AG04450 (cell line): ENCODE results near the gene AQP5. TPM values are rescaled to one million over a fixed set of nuclear protein-coding genes. Genes with fewer than 3 reads are reported as not detected.

Experiments used
- CTCF ChIA-PET: fragments of 300-600, 350-600 bp; formaldehyde crosslinking; extraction: SDS; loops from one replicate; lab custom pipeline; 2022; ENCODE audit warnings: antibody characterized with exemption, inconsistent platforms; lab: Charles Lee
- POLR2A ChIA-PET: fragments of 350-600 bp; formaldehyde crosslinking; extraction: SDS; loops from one replicate; lab custom pipeline; 2021; ENCODE audit warnings: antibody characterized with exemption, inconsistent platforms; lab: Yijun Ruan, JAX
- DNase-seq: peaks from one replicate; pipeline ENCODE4 v3.0.0-alpha.2; 2011; ENCODE audit warnings: low read depth, low spot score
- H3K27ac ChIP-seq: one replicate; pipeline ENCODE4 v1.5.1; 2012; ENCODE audit warnings: low read depth, low read length, control low read depth
- H3K27me3 ChIP-seq: one replicate; pipeline ENCODE4 v1.6.0; 2012; ENCODE audit warnings: low read length; ENCODE audit not compliant: control insufficient read depth, insufficient read depth
- H3K4me3 ChIP-seq: 2 replicates; pipeline ENCODE4 v1.5.1; 2011; ENCODE audit warnings: mild to moderate bottlenecking, low read depth, low read length, control low read depth
- H3K9me3 ChIP-seq: 2 replicates; pipeline ENCODE4 v1.5.1; 2012; ENCODE audit warnings: low read length; ENCODE audit not compliant: control insufficient read depth, insufficient read depth
- polyA plus RNA-seq: library from polyadenylated mRNA; depleted of rRNA; stranded (reverse); fragments of >200 nt; gene quantifications from 2 replicates; pipeline ENCODE4 v1.2.3, GENCODE V29; 2011
- TF ChIP-seq, protein P1 (sequence below): IDR thresholded peaks from 2 replicates; pipeline ENCODE4 v1.5.1; 2011; ENCODE audit warnings: low read depth, low read length, control low read depth, inconsistent platforms

Gene AQP5
- polyA plus RNA-seq, 1 experiment, result not detected

DNA sequence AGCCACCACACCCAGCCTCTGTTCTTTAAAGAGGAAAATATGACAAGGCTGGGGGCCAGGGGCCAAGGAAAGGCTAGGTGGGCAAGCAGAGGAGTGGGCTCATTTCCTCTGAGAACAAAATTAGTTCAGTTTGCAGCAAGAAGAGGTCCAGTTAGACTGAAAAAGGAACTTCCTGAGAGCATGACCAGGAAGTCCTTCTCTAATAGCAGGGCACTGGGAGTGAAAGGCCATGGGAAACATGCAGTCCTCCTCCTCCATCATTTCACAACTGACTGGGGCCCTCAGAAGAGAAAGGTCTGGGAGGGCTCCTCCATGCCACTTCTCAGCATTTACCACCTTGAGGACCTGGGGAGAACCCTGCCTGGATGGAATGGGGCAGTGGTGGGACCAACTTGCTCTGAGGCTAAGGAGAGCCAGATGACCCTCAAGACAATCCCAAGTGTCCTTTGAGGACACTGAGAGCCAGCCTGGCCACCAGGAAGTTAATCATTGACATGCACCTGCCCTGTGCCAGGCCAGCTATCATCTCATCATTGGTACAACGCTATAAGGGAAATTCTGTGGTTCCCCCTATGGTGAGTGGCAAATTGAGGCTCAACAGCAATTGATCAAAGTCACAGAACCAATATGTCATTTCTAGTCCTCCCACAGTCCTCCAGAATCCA, 9.1 kb upstream of the AQP5 start:
- CTCF ChIA-PET, result interaction anchor here (1.1 kb wide), 1 partner anchor 17 kb away, joined by 3 read pairs; no protein-coding TSS in a partner anchor
- Histone ChIP-seq H3K27ac (no peak overlapping the region), H3K27me3 (peaks cover 66% of the 10 kb centered on the region), H3K4me3 (no peak overlapping the region), H3K9me3 (peaks cover 3% of the 10 kb centered on the region; the same call in 1 of the 2 replicates)
- POLR2A ChIA-PET, result no interaction called here
- no peak for DNase-seq
- TF ChIP-seq, protein P1, sequence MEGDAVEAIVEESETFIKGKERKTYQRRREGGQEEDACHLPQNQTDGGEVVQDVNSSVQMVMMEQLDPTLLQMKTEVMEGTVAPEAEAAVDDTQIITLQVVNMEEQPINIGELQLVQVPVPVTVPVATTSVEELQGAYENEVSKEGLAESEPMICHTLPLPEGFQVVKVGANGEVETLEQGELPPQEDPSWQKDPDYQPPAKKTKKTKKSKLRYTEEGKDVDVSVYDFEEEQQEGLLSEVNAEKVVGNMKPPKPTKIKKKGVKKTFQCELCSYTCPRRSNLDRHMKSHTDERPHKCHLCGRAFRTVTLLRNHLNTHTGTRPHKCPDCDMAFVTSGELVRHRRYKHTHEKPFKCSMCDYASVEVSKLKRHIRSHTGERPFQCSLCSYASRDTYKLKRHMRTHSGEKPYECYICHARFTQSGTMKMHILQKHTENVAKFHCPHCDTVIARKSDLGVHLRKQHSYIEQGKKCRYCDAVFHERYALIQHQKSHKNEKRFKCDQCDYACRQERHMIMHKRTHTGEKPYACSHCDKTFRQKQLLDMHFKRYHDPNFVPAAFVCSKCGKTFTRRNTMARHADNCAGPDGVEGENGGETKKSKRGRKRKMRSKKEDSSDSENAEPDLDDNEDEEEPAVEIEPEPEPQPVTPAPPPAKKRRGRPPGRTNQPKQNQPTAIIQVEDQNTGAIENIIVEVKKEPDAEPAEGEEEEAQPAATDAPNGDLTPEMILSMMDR, result no peak

DNA sequence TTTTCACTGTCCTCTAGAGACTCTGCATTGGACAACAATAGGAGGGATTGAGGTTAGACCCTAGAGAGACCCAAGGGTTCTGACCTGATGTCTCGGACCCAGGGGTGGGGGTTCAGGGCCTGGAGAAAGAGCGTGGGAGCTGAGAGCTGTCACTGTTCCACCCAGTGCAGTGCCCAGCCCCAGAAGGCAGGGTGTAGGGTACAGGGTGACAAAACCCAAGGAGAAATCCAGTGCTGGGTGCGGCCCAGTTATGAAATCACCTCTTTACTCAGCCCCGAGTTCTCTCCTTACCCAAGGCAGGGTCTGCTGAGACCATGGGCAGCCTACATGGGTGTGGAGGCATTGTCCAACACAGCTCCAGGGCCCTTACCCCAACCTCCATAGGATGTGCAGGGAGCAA, 8.5 kb upstream of the AQP5 start:
- ChIA-PET CTCF (interaction anchor here (1.1 kb wide), 1 partner anchor 16 kb away, joined by 3 read pairs; no protein-coding TSS in a partner anchor), POLR2A (no interaction called here)
- H3K27ac ChIP-seq, result no peak overlapping the region
- DNase-seq, result no peak
- H3K4me3 ChIP-seq, result no peak overlapping the region
- TF ChIP-seq, protein P1, result no peak
- peaks cover 3% of the 10 kb centered on the region; the same call in 1 of the 2 replicates for H3K9me3 ChIP-seq
- H3K27me3 ChIP-seq, result peaks cover 72% of the 10 kb centered on the region

GRCh38 chr12:49953961-49954846, 7.5 kb upstream of the AQP5 start:
- H3K27me3 ChIP-seq, result peaks cover 80% of the 10 kb centered on the region
- CTCF ChIA-PET, result interaction anchor here (0.6 to 1.1 kb wide), 3 partner anchors 8 to 13 kb away, joined by 3 to 7 read pairs (median 3); no protein-coding TSS in a partner anchor

DNA sequence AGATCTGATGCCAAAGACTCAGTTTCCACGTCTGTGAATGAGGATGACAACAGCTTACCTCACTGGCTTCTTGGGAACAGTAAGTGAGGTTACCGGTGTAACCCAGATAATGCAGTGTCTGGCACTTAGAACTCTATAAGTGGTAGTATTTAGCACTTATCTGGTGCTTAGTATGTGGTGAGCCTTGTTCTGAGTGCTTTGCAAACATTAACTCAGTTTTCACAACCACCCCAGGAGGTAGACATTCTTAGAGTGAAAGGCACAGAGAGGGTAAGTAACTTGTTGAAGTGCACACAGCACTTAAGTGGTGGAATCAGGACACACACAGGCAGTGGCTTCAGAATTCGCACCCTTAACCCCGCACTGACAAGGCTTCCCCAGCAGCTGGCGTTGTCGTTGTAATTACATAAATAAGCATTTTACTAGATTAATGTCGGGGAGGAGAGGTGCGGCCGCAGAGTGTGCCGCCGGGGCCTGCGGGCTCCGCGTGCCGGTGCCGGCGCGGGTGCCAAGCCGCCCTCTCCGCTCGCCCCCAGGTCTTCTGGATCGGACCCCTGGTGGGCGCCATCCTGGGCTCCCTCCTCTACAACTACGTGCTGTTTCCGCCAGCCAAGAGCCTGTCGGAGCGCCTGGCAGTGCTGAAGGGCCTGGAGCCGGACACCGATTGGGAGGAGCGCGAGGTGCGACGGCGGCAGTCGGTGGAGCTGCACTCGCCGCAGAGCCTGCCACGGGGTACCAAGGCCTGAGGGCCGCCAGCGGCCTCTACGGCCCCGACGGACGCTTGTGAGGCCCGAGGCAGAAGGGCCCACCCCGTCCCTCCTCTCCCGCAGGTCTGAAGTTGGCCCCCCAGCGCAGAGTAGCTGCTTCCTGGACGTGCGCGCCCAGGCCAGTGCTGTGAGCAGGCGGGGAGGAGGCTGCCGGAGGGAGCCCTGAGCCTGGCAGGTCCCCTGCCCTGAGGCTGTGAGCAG, 6.5 kb upstream of the AQP5 start:
- Histone ChIP-seq H3K27ac (no peak overlapping the region), H3K4me3 (no peak overlapping the region), H3K27me3 (peaks cover 82% of the 10 kb centered on the region), H3K9me3 (peaks cover 3% of the 10 kb centered on the region; the same call in 1 of the 2 replicates)
- DNase-seq, result no peak
- ChIA-PET CTCF (interaction anchor here (0.6 to 1.2 kb wide), 4 partner anchors 8 to 12 kb away, joined by 3 to 7 read pairs (median 5); no protein-coding TSS in a partner anchor), POLR2A (no interaction called here)
- TF ChIP-seq, protein P1, result no peak

More at GRCh38 chr12:49953961-49954846, 7.5 kb upstream of the AQP5 start:
- Histone ChIP-seq H3K9me3 (peaks cover 3% of the 10 kb centered on the region; the same call in 1 of the 2 replicates), H3K27ac (no peak overlapping the region), H3K4me3 (no peak overlapping the region)
- TF ChIP-seq, protein P1, result no peak
- no peak for DNase-seq
- POLR2A ChIA-PET, result no interaction called here
